Activated CD4-positive, alpha-beta T cell treated with anti-CD3 and anti-CD28 coated beads, Interleukin-2, amount 50 U/mL, for 4 hours (primary cell): Measurements from ENCODE around the gene UNC5B.
"Not testable (repeated sequence)": the region's sequence is repeated elsewhere in the genome, so short reads cannot be mapped to it uniquely, and the experiment has no call there.

Source experiments
- DNase-seq, 2 experiments: peaks; one replicate each; pipeline ENCODE4 v3.0.0-alpha.2; 2020

UNC5B gene

DNA sequence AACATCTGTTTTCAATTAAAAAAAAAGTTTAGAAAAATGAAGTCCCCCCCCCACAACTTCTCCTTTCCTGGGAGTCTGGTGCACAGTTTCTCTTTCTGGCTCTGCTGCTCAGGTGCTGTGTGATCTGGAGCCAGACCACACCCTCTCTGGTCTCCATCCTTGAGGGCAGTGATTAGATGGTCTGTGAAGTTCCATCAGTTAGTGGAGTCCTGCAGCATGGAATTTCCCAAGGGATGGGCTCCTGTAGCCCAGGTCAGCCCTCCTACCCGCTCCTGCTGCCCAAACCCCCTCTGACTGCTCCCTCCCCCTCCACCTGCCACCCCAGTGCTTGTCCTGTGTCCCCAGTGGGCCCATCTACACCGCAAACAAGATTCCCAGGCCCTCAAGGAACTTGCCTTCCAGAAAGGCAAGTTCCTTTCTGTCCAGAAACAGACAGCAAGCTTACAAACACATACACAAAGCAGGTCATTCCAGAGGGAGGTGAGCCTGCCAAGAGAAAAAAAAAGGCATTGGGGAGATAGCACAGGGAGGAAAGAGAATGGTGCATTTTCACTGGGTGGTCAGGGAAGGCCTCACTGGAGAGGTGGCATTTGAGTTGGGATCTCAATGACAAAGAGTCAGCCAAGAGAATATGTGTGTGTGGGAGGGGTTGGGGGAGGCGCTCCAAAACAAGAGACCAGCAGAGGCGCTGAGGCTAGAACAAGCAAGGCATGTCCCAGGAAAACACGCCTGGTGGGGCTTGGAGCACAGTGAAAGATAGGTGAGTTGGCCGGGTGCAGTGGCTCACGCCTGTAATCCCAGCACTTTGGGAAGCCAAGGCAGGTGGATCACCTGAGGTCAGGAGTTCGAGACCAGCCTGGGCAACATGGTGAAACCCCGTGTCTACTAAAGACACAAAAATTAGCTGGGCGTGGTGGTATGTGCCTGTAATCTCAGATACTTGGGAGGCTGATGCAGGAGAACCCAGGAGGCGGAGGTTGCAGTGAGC lies 57.2 kb downstream of the UNC5B start:
- DNase-seq: no peak

DNA sequence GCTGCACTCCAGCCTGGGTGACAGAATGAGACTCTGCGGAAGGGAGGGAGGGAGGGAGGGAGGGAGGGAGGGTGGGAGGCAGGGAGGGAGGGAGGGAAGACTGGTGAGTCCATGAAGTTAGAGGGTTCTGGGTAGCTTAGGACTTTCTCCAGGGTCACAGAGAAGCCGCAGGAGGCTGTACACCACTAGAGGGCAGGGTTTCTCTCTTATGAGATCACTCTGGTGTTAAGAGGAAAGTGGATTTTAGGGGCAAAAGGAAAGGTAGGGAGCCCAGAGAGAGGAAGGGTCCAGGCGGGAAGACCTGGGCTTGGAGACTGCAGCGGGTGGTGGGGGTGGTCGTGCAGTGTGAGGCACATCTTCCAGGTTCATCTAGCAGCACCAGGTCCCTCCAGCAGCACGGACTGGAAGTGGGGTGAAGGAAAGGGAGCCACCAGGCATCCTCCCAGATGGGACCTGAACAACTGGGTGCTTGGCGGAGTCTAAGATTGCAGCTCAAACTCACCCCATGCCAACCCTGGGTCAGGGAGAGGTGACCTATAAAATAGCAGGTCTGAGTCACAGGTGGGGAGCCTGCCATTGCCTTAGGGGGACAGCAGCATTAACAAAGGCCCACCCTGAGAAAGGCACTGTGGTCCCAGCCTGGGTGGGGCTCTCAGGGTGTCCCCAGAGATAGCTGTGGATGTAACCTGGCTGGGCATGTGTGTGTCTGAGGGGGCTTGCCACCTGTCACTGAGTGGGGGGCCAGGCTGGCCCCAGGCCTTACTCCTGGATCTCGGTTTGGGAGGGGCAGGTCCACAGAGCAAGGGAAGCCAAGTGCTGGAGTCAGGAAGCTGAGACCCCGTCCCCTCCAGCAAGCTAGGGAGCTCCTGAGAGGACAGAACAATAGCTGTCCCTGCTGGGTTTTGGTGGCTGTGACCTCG lies 58.2 kb downstream of the UNC5B start:
- DNase-seq: no peak

DNA sequence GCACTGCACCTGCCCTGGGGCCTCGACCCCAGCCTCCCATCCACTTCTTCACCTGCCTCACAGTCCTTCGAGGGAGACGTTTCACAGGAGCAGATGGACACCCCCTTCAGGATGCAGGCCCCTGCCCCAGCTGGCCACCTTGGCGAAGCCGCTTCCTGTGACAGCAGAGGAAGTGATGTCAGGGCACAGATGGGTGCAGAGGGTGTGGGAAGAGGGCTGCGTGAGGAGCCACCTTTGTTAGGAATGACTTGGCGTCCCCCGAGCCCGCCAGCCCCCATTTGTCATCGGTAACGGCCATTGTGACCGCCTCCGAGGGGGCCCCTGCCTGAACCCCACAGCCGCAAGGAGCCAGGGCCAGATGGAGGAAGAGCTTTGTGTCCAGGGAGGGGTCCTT lies 59.3 kb downstream of the UNC5B start:
- no peak for DNase-seq

DNA sequence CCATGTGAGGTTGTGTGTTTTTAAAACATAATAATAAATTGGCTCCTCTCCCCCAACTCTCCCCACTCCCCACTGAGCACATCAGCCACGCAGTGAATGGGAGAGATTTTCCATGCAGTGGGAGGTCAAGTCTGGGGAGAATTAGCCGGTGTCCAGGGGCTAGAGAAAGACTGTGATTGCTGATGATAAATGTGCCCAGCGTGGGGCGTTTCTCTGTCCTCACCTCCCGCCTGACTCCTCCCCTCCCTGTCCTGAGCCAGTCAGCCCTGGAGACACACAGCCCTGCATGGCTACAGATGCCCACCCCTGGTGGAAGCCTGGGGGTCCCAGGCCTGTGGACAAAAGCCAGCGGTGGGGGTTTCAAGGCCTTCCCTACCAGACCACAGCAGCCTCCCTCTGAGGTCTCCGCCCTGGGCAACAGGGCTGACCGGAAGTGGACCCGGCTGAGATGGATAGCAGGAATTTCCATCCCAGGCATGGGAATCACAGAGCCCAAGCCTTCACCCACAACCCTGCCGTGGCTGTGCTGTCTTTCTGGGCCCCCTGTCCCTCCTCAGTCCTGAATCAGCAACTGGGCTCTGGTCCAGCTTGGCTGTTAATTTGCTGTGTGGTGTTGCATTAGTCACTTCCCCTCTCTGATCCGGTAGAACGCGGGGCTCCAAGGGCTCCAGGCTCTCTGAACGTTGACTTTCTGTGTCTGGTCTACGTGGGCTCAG lies 59.8 kb downstream of the UNC5B start:
- no peak for DNase-seq

DNA sequence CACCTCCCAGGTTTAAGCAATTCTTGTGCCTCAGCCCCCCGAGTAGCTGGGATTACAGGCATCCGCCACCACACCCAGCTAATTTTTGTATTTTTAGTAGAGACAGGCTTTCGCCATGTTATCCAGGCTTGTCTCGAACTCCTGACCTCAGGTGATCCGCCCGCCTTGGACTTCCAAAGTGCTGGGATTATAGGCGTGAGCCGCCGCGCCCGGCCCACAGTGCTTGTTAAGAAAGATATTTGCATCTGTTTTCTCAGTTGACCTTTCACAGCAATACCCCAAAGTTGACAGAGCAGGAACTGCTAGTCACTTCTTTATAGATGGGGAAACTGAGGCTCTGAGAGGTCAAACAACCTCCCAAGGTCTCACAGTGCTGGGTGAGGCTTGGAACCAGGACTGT lies 60.6 kb downstream of the UNC5B start:
- DNase-seq: not testable (repeated sequence)

DNA sequence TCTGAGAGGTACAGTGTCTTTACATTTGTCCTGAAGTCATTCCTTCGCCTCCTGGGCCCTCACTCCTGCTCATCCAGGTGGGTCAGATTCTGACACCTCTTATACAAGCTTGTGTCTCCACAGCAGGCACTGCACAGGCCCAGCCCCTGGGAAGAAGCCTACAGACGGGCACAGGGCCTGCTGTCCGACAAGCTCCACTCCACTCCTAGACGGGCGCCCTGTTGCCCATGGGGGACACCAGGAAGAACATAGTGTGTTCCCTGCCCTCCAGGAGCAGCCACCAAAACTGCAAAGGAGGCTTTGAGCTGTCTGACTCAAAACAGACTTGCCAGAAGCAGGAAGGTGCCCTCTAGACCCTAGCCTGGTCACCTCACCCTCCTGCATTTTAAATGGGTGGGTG lies 61.1 kb downstream of the UNC5B start:
- DNase-seq: no peak

DNA sequence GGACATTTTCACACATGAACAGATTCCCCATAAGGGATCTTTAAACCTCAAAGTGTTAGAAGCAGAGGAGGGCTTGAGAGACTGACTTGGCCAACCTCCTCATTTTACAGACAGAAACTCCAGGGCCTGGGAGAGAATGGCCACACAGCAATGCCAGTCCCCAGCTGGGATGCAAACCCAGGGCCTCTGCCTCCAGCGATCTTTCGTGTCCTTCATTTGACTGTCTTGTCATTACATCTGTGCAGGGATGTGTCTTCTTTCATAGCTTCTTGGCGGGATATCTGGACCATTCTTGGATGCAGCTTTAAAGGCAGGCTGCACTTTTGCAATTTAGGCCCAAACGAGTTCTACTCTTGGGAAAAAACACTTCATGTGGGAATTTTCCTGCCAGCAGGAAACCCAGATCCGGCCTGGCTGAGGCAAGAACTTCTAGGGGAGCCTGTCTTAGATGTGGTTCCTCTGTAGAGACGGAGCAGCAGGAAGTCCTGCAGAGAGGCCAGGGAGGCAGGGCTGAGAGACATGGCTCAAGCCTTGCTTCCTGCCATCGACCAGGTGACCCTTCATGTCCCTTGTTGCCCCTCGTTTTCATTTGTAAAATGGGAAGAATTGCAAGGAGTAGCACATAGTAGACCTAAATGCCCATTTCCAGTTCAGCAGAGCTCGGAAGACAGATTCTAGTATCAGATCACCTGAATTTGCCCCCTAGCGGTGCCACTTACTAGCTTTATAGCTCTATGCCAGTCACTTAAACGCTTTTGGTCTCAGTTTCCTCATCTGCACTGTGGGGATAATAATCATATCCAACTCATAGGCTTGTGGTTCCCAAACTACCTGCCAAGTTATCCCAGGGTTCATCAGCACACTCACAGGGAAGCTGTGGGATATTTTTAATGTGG lies 62.8 kb downstream of the UNC5B start:
- DNase-seq: no peak

DNA sequence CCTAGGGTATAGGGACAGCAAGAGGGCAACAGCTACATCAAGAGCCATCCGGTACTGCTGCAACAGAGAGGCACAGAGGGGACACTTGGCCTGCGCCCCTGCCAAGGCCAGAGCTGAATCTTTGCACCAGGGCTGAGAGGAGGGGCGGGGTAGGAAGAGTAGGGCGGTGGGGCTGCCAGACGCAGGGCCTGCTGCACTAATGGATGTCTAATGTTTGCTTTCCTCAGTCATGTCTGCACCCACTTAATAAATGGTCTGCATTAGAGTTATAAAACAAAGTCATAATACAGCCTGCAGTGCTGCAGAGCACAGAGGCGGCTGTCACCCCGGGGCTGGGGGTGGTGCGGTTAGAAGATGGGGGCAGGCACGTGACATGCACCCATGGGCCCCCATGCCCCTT lies 64.5 kb downstream of the UNC5B start:
- DNase-seq: no peak

DNA sequence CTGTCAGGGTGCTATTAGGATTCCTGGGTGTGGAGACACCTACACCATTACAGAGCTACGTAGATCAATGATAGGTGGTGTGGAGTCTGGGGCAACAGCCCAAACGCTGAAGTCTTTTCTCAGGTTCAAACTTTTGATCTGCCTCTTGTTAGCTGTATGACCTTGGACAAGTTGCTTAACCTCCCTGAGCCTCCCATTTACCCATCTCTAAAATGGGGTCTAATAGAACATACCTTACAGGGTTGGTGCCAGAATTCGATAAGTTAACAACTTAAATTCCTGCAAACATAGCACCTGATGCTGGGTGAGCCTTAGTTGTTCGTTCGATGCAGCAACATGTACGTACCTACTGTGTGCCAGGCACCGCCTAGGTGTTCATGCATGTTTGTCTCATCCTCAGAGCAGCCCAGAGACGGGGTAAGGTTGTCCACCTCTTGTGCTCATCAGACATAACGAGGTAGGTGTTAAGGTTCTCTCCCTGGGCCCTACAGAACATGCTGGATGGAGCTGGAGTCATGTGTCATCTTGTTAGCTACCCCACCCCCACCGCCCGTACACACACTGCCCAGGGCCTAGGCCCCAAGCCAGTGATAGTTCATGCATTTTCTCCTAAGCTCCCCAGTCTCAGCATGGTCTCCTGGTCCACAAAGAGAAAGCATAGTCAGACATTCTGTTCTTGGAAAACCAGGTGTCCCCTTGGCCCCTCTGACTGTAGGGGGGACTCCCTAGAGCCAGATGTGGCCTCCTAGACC lies 65.7 kb downstream of the UNC5B start:
- no peak for DNase-seq

DNA sequence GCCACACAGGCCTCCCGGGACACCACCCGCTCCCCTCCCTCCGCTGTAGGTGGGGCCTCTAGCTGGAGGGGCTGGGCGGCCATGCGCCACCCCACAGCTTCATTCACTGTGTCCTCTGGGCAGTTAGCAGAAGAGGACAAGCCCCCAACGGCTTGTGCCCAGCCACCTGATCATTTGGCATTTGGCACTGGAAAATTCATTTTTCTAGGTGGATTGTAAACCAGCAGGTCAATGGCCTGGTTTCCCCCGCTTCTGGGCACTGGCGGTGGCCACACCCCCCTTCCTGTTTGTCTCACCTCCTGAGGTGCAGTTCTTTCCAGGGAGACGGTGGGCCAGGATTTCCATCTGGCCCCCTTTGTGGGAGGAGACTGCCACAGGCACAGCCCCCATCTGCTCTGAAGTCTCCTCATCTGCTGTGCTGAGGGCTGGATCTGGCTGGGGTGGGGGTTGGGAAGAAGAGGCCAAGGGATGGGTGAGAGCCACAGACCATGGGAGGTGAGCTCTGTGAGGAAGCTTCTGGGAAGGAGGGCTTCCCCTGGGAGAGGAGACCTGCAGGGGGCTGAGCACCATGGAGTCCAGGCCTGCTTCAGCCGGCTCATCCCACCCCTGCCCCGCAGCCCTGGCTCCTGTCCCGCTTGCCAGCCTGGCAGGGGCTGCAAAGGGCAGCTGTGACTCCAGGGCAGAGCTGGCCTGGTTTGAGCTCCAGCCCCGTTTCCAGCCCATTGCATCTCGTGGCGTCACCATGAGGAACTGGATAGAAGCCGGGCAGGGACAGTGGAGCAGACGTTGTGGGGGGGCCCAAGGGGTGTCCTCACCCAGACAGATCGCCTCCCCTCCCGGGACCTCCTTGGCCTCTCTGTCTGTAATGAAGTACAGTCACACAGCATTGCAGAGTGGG lies 66.6 kb downstream of the UNC5B start:
- DNase-seq: no peak

DNA sequence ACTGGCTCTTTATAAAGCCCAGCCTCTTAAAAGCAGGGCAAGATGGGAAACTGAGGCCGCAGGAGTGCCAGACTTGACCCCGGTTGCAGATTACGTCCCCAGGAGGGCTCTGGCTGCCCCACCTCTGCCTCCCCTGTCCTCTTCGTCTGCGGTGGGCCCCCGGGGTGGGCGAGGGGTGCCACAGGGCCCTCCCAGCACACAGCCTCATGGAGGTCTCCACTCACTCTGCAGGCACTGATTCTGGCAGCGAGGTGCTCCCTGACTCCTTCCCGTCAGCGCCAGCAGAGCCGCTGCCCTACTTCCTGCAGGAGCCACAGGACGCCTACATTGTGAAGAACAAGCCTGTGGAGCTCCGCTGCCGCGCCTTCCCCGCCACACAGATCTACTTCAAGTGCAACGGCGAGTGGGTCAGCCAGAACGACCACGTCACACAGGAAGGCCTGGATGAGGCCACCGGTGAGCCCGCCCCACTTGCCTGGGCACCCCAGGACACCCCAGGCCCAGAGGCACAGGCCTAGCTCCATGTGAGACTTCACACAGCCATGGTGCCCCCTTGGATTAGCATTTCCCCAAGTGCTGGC lies 67.3 kb downstream of the UNC5B start:
- no peak for DNase-seq

DNA sequence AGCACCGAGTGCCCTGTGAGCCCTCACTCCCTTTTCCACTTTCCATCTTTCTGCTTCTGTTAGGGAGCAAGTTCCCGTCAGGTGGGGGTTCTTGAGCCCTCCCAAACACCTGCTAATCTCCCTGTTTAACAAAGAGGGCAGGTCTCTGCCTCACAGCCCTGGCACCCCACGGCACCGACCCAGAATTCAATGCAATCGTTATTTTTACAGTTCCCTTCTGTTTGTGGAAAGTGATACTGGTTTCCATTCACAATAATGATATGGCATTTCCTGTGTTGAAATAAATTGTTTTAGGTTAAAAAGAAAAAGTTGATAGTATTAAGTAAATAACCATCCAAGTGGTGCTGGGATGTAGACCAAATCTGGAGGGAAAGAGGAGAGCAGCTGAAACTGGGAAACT lies 67.8 kb downstream of the UNC5B start:
- no peak for DNase-seq

DNA sequence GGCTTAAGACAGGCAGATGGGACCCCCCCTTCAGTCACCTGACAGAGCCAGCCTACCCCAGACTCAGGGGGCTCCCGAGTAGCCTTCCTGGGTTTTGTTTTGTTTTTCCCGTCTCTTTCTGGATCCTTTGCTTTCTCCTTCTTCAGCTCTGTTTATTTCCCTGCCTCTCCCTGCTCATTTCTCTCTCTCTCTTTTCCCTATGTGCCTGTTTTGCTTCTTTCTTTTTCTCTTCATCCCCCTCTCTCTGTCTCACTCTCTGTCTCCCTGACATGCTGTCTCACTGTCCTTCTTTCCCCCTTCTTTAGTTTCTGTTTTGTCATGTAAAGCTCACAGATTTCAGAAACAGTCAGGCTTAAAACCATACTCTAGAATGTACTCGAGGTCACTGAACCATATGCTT lies 68.5 kb downstream of the UNC5B start:
- no peak for DNase-seq

DNA sequence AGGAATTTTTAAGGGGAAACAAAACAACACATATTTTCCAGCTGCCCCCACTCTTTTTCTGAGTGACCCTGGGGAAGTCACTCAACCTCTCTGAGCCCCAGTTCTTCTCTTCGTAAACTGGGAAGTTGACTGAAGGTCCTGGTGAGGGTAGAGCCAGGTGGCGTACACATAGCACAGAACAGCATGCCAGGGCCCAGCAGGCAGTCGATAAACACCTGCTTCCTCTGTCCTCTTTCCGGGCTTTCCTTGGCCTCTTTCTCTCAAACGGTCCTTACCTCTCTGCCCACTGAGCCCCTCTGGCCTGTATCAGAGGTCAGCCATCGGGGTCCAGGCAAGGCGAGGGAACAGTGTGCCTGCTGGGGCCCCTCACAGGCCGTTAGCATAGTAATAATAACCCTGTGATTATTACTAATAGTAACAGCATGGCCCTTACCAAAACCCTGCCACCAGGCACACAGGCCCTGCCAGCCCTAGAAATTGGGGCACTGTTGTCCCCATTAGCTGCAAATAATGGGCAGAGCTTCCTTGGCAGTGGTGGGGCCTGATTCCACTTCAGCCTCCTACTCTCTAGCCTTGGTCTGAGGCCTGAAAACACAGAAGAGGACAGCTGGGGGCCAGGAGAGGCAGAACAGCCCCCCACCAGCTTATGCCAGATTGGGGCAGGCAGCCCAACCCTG lies 69.4 kb downstream of the UNC5B start:
- no peak for DNase-seq

DNA sequence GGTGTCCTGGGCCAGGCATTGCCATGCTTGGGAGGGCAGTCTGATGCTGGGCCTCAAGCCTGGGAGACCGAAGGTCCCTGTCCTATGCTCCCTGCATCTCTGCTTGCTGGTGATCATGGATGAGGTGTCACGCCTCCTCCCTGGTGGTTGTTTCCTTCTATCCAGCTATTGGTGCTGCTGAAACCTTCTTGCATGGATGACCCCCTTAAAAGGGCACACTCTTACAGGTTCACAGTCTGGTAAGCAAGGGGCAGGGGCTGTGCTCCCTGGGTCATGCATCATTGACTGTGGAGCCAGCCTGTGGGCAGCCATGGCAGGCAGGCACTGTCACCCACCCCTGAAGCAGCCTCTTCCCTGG lies 69.9 kb downstream of the UNC5B start:
- DNase-seq: no peak

DNA sequence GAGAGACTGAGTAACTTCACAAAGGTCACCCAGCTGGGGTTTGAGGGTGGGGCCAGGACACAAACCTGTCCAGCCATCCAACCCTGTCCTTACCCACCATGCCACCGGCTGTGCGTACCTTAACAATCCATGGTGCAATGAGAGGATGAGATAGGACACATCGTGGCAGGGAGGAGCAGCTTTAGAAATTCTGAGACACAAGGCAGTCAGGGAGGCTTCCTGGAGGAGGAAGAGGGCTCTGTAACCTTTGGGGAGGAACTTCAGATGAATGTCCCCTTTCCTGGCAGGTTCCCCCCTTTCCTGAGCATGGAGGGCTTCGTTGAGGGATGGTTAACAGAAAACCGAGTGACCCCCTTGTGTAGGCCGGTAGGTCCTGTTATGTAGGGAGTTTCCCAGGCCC lies 71.0 kb downstream of the UNC5B start:
- DNase-seq: no peak

DNA sequence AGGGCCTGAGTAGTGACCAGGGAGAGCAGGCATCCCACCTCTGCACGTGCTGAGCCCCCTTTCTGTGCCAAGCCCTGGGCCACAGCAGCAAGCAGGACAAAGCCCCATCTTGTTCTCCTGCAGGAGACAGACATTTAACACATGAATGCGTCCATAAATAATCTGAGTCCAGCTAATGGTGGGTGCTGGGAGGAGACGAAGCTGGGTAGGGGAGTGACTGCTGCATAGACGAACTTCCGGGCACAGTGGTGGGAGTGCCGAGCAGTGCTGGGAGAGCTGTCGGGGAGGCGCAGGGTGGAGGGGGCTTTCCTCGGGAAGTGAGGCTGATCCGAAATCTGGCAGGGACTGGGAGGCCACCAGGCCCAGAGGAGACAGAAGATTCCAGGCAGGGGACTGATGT lies 71.5 kb downstream of the UNC5B start:
- no peak for DNase-seq

DNA sequence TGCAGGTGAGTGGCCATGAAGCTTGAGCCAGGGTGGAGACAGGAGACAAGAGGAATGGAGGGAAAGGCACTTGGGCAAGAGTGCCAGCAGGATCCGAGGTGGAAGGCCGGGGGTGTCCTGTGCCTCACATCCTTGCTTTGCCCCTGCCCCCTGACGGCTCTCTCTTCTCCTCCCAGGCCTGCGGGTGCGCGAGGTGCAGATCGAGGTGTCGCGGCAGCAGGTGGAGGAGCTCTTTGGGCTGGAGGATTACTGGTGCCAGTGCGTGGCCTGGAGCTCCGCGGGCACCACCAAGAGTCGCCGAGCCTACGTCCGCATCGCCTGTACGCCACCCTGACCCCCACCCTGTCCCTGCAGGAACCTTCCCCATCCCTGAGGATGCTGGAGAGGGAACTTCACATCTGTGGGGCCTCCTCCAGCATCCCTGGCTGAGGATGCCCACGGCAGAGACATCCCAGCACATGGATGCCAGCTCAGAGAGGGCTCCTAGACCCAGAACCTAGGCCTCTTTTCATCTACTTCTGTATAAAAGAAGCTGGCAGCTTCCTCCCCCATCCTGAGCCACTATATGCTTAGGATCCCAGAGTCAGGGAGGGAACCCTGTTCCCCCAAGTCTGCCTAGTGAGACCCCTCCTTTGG lies 72.3 kb downstream of the UNC5B start:
- no peak for DNase-seq

DNA sequence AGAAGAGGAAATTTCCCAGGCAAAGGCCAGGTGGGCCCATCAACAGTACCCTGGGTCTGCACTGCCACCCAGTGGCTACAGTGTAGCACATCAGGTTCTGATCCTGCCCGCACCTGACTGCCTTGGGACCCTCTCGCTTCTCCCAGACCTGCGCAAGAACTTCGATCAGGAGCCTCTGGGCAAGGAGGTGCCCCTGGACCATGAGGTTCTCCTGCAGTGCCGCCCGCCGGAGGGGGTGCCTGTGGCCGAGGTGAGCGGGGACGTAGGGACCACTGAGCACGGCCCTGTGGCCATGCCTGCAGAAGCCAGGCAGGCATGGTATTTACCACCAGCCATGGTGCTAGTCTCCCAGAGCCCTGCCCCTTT lies 72.8 kb downstream of the UNC5B start:
- DNase-seq: peak in 1 of 2 experiments; percentile 7
